HS-5 (cell line): ENCODE data around the gene GSTO2.

ENCODE experiments used
- DNase-seq: peaks from one replicate; pipeline ENCODE4 v3.0.0-alpha.2; 2012; ENCODE audit warnings: low read depth

Gene GSTO2

GRCh38 chr10:104326991-104327610 lies 58.1 kb downstream of the GSTO2 start:
- no peak for DNase-seq

GRCh38 chr10:104327745-104328645 lies 59.0 kb downstream of the GSTO2 start:
- DNase-seq: peak; percentile 68

GRCh38 chr10:104328646-104328895 lies 59.6 kb downstream of the GSTO2 start:
- no peak for DNase-seq

DNA sequence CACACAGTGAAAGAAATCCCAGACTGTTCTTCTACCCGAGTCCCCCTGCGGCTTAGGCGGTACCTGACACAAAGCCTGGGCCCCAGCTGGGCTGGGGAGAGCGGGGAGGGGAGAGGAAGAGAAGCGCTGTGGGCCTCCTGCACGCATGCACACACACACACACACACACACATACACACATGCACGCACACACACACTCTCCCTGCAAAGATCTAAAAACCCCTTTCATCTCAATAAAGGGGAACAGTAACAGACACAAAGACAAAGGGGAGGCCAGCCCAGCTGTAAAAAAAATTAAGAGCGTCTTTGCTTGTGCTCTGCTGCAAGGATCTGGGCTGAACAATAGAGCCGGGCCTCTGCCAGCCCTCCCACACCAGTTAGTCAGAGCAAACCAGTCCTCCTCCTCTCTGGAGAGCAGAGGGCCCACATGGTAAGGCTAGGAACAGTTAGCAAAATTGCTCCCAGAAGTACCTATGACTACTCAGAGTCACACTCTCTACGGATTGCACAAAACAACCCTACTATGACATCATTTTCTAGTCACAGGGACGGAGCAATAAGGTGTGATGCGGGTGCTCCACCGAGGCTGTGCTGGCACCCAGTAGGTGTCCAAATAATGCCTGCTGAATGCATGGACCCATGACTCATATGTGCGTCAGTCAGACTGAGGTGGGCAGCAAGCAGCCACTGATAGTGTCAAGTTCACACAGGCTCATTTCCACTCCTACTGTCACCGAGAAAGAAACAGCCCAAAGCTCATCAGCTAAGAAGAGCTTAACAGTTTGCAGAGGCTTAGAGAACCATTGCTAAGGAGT lies 60.1 kb downstream of the GSTO2 start:
- peak; percentile 96 for DNase-seq

- peak; percentile 71 for DNase-seq
Measured at GRCh38 chr10:104329735-104330134, 60.8 kb downstream of the GSTO2 start.

- DNase-seq: no peak
Measured at GRCh38 chr10:104330168-104331110, 61.5 kb downstream of the GSTO2 start.

DNA sequence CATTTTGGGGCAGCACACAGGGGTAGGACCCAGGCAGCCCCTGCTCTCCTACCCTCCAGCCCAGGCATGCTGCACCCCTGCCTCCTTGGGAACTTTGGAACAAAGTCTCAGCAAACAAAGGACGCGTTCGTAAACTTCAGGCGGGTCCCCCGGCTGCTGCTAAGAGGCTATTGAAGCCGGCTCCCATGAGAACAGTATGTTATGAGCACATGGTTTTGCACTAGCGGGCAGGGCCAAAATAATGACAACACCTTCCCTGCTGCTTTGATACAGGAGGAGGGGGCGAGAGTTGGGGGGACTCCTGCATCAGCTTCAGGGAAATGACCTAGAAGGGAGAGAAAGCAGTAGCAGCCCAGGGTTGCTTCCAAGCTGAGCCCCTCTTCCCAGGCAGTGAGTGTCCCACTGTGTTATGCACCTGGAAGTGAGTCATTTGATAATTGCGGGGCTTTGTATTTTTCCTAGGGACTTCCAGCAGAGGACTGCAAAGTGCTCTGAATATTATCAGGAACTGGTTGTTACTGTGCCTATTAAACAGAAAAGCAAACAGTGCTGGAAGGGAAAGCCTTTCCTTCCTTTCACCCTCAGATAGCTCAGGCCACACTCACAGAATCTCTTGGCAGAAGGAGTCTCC lies 62.3 kb downstream of the GSTO2 start:
- no peak for DNase-seq

GRCh38 chr10:104332243-104333031 lies 63.5 kb downstream of the GSTO2 start:
- no peak for DNase-seq

- DNase-seq: no peak
Measured at GRCh38 chr10:104333032-104333727, 64.2 kb downstream of the GSTO2 start.

DNA sequence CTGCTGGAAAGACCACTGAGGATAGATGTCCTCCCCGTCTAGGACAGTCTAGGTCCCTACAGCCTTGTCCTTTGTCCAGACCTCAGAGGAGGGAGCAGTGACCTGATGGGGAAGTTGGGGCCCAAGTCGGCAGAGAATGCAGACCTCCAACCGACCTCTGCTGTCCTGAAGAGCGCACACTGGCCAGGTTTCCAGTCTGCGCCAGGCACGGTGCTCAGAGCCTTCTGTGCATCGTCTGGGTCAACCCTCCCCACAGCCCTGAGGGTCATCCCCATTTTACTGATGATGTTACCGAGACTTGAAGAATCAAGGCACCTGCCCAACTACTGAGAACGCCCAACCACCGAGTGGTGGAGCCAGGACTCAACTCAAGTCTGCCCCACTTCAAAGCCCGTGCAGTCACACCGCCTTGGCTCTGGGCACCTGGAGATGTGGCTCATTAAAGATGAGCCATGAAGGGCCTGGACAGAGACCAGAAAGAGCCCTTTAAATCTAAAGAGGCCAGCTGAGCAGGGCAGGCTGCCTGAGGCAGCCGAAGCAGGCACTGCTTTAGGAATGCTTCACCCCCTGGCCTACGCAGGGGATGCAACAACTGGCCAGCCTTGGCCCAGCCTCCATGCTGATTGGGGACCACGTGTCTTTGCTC lies 64.9 kb downstream of the GSTO2 start:
- DNase-seq: no peak

DNA sequence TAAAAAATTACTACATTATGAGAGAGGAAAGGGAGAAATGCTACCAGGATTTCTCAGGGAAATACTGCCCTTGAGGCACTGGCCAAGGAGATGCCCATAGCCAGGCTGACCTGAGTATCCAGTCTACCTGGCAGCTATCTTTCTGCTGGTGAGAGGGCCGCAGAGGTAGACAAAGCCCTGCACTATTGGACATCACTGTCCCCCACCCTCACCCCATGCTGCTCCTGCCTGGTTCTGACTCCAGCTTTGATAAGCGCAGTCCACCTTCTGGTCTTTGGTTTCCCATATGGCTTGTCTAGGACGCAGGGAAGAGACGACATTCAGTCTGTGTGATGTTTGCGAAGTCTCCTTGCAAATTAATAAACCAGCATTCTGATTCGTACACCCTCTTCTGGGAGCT lies 65.6 kb downstream of the GSTO2 start:
- DNase-seq: no peak

DNA sequence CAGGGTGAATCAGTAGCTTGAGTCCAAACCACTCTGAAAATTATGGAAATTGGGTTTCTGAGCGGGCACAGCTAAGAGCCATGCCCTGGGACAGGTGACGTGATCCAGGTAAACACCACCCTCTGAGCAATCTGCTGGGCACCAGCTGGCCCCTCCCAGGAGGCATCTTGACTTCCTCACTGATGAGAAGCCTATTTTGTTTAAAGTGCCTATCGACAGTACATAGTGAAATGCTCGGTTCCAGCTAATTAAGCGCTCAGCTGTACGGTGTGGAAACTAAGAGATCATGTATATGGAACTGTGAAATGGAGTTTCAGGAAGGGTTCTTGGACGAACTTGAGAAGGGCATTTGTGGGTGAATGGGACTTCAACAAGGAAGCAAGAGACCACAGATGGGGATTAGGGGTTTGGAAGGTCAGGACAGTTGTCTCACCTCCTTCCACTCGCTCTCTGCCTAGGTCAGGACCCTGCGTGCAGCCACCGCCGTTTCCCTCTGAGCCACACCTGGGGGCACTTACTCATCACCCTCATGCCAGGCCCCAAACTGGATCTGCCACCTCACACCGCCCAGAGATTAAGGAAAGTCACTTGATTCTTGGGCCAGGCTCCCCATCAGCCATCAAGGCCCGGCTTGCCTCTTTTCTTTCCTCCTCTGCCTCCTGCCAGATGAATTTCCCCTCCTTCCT lies 66.1 kb downstream of the GSTO2 start:
- DNase-seq: no peak

GRCh38 chr10:104336821-104337467 lies 68.0 kb downstream of the GSTO2 start:
- no peak for DNase-seq

DNA sequence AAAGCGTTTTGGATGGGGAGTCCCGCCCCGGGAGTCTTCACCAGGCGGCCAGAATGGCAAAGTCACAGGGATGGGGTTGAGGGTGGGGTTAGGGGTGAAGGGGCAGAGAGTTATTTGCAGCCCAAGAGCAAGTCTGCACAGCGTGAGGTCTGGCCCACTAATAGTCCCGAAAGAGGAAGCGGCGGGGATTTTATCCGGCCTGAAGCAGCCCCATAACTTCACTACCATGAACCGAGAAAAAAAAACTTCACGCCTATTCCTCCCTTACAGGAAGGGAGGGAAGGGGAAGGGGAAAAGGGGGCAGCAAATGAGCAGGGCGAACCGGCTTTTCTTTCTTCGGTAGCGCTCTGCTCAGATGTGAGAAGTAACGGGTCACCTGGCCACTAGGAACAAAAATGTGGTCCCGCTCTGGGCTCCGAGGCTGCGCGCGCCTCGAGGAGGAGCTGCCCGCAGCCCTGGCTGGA lies 68.6 kb downstream of the GSTO2 start:
- DNase-seq: no peak

DNA sequence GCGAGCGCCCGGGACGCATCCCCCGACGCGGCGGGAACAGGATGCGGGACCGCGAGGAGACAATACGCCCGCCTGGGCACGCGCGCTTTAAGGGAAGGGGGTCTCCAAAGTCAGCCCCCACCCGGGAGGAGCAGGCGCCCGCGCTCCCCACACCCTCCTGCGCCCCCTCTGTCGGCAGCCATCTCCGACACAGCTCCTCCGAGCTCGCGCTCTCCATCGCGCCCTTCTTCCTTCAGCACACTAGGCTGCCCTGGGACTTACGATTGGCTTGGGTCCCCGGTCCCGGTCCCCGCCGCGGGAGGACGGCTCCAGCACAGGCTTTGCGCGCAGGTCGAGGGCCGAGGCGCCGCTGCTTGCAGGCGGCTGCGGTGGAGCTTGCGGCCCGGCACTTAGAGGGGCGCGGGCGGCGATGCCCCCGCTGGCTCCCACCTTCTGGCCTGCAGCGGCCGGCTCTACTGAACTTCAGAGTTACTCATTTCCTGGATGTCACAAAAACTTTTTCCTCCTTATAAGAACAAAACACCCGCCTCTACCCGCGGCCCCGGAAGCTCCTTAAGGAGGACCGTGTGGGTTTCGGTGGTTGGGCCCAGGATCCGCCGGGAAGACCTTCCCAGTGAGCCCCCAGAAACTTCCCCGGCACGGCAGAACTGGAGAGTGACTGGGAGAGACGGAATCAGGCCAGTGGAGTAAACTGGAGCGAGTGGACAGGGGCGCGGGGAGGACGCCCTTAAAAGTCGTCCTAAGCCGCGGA lies 69.2 kb downstream of the GSTO2 start, which contains the start of gene ITPRIP:
Gene ITPRIP (minus strand): TSS at position 481 of the 751 bp plus-strand sequence. CDS start 22,414 bp downstream, outside the sequence.
- DNase-seq: no peak

GRCh38 chr10:104339469-104340110 lies 70.6 kb downstream of the GSTO2 start:
- no peak for DNase-seq

DNA sequence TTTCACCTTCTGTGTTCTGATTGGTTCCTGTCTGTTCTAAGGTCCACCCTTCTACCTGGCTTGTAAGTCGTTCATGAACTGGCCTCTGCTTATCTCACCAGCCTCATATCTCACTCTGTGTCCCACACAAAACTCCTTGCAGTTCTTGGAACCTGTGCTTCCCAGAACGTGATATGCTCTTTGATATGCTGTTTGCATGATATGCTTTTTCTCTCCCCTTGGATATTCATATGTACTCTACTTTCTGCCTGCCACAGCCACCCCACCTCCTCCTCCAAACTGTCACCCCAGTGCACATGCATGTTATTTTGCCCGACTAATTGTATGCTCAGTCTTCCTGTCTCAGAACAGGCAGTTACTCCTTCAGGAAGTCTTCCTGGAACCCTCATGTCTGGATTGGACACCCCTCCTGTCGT lies 71.1 kb downstream of the GSTO2 start:
- no peak for DNase-seq
